Stimulated activated CD4-positive, alpha-beta T cell treated with anti-CD3 and anti-CD28 coated beads, Interleukin-4, amount 100 ng/mL, for 4 hours (primary cell): Measurements from ENCODE around the gene CREBRF.

ENCODE experiments used
- DNase-seq, 2 experiments: peaks; one replicate each; pipeline ENCODE4 v3.0.0-alpha.2; 2020

Gene CREBRF

DNA sequence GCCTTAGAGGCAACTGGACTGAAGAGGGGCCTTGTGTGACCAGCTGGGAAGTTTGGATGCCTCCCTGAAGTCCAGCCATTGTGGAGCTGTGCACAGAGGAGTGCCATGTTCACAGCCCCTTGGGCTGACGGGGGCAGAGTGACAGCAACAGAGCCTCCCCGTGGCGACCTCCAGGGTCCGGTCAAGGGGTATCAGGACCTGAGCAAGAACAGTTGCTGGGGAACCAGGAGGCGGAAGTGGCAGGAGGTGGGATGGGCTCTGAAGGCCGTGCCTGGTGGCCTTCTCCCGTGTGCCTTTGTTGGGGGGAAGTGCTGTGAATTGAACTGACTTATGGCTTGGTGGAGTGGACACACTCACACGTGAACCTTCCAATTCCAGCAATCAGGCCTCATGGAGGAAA, 102.2 kb downstream of the CREBRF start:
- DNase-seq, result no peak

DNA sequence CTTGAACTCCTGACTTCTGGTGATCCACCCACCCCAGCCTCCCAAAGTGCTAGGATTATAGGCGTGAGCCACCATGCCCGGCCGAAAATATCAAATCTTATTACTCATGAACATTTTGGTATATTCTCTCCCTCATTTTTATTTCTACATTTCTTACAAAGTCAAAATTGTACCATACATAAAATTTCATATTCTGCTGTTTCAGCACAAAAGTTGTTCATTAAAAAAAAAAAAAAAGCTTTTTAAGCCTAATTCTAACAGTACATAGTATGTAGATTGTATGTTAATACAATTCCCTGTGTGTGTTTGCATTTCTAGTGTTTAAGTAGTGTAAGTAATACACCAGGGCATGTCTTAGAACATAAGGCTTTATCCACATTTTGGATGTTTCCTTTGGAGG, 103.1 kb downstream of the CREBRF start:
- DNase-seq, result no peak

DNA sequence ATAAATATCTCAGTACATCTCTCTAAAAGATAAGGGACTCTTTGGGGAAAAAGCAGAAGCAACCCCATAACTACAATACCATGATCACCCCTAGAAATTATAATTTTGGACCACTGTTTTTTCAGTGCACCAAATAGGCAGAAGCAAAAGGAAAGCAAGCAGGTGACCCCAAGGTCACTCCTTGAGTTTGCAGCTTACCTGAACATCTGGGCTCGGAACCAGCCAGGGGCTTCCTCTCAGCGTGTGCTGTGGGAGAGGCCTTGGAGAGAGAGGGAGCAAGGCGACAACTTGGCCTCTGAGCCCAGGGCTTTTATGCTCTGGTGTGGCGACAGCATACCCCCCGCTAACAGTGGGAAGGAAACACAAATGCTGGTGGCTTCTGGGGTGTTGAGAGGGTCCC, 105.0 kb downstream of the CREBRF start:
- no peak for DNase-seq

DNA sequence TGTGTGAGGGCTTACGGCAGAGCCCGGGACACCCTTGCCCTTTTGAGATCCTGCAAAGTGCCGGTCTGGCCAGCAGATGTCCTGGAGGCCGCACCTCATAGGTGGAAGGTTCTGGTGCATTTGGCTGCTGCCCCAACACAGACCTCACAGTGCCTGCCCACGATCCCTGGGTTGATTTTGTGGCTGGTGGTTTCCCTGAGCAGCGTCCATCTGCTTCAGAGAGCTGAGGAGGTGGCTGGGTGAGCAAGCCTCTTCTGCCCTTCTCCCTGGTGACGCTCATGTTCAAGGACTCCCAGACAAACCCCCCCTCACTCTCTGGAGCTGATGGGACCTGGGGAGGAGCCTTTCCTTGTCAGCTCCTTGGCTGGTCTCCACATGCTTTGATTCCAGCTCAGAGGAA, 107.1 kb downstream of the CREBRF start:
- DNase-seq, result no peak

DNA sequence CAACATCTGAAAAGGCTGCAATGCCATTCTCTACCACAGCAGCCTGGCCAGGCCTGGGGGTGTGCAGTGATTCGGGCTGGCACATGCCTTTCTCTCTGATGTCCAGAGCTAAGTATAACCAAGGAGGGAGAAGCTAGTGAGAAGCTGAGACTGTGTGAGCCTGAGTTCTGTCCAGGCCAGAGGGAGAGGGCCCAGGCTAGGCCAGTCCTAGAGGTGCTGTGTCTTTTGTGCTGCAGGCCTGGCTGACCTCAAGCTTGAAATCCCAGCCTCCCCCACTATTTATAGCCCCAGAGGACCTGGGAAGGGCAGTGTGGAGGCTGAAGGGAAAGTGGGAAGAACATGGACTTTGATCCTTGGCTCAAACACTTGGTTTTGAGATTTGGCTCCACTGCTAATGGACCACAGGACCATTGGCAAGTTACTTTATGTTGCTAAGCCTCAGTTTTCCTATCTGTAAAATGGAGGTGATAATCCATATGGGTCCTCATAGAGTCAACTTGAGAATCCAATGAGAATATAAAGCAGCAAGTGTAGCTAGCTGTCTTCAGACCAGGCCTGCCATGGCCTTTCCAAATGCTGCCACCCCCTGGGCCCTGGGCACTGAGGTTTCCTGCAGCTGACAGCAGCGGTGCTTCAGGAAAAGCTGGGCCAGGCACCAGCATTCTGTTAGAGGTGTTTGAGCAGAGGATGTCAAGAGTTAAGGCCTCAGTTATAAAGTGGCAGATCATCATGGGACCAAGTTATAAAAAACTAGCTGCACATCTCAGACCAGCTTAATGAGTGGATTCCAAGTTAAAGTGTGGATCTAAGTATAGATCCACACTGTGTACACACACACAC, 109.2 kb downstream of the CREBRF start:
- DNase-seq, result no peak

DNA sequence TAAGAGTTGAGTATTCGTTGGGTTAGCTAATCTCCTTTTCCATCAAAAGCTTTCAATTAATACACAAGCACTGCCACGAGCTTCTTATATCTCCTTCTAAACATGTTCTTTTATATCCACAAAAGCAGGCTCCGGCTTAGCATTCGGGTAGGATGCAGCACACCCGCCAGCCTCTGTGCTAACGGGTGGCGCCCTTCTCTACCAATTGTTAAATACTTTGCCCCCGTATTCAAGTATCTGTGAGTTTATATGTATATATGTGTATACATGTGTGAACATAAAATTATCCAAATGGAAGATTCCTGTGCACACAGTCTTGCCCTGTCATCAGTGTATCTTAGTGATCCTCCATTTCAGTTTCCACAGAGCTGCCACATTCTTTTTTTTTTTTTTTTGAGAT, 116.0 kb downstream of the CREBRF start:
- DNase-seq, result no peak

DNA sequence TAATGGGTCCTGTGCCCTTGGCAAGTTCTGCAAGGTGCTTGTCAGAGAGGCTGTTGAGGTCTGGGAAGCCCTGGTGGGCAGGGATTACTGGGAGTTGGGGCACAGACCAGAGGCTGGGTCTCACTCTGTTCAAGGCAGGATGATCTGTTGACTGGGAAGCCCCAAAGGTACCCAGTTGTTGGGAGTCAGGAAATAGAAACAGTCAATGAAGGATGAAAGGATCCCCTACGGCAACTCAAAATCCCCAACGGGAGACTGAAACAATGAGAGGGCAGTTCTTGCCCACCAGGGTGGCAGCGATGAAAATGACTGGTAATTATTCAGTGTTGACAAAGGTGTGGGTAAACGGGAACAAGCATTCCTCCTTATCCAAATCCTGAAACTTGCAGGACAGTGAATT, 119.4 kb downstream of the CREBRF start:
- DNase-seq, result no peak

DNA sequence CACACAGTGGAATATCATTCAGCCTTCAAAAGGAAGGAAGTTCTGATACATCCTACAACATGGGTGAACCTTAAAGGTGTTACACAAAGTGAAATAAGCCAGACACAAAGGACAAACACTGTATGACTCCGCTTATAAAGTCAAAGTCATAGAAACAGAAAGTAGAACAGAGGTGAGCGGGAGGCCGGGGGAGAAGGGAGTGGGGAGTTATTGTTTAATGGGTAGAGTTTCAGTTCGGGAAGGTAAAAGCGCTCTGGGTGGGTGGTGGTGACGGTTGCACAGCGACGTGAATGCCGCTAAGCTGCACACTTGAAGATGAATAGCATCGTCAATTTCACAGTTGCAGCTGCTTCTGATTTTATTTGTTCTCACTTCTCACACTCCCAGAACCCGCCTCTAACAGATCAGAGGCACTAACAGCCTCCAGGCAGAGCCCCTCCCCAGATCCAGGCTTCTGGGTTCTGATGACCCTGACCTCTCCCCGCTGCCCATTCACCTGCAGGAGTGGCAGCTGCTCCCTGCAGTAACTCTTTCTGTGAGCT, 122.3 kb downstream of the CREBRF start:
- DNase-seq, result no peak

DNA sequence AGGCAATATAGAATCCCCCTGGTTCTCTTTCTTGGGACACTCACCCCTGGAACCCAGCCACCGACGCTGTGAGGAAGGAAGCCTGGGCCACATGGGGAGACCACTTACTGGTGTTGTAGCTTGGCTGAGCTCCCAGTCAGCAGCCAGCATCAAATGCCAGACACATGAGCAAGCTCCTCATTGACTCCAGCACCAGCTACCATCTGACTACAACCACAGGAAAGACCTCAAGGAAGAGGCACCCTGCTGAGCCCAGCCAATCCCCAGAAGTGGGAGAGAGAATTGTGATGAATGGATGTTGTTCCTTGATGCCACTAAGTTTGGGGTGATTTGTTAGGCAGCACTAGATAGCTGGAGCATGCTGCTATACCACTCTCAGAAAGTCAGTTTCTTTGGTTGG, 124.2 kb downstream of the CREBRF start:
- no peak for DNase-seq

DNA sequence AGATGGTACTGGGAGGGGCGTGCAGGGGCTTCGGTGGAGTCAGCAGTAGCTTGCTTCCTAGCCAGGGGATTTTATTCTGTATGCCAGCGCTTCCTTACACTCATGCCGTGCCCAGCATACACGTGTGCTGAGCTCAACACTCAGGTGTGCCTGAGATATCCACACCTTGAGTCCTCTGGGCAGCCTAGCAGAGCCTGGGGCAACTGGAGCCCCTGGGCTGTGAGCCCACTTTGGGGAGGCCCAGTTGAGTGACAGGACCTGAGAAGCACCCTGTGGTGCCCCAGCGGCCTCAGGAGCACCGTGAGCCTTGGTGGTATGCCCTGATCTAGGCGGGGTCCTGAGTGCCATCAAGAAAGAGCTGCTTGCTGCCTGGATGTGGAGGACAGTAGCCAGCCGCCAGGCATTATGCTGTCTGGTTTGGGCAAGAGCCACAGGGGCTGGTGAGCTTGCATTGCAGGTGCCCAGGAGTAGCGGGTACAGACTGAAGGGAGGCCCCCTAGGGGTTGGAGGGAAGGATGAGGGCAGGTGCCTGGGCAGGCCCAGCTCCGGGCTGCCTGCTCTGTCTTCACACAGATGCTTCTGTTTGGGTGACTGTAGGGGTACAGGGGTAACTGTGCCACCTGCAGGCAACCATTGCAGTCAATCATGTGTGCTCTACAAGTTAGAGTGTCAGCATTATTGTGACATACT, 131.0 kb downstream of the CREBRF start:
- no peak for DNase-seq

DNA sequence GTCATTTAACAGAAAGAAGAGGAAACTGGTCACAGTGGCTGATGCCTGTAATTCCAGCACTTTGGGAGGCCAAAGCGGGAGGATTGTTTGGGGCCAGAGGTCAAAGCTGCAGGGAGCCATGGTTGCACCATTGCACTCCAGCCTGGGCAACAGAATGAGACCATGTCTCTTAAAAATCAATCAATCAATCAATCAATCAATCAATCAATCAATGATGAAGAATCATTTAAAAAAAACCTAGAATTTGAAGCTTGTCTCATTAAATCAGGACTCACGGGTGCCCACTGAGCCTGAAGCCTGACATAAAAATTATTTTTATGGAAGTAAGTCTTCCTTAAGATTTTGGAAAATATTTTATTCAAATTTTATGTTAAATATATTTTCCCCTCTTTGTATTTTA, 132.1 kb downstream of the CREBRF start:
- DNase-seq, result no peak
